GM23248 (cell line): ENCODE measurements around the gene KIF1B. TPM values are rescaled to one million over a fixed set of nuclear protein-coding genes. Genes with fewer than 3 reads are reported as not detected.

Experiments
- DNase-seq: peaks from one replicate; pipeline ENCODE4 v3.0.0-alpha.2; 2015
- H2AFZ ChIP-seq: fragments of 200-600 bp; sonication (generic); 2 replicates; pipeline ENCODE4 v1.6.1; 2016; ENCODE audit warnings: antibody characterized with exemption
- H3F3A ChIP-seq: fragments of 200-600 bp; sonication (generic); 2 replicates; pipeline ENCODE4 v1.6.1; 2016; ENCODE audit warnings: mild to moderate bottlenecking, antibody characterized with exemption, mixed run types; ENCODE audit not compliant: insufficient read depth
- H3K27ac ChIP-seq: fragments of 200-600 bp; sonication (generic); 2 replicates; pipeline ENCODE4 v1.5.1; 2016; ENCODE audit warnings: mild to moderate bottlenecking
- H3K27me3 ChIP-seq: fragments of 200-600 bp; sonication (generic); replicated peaks from 2 replicates; pipeline ENCODE4 v1.6.1; 2016; ENCODE audit warnings: mild to moderate bottlenecking; ENCODE audit not compliant: insufficient read depth
- H3K36me3 ChIP-seq: fragments of 200-600 bp; sonication (generic); 2 replicates; pipeline ENCODE4 v1.6.1; 2016; ENCODE audit warnings: low read depth, mild to moderate bottlenecking
- H3K4me1 ChIP-seq: fragments of 200-600 bp; sonication (generic); 2 replicates; pipeline ENCODE4 v1.6.1; 2016; ENCODE audit warnings: mild to moderate bottlenecking; ENCODE audit not compliant: insufficient read depth
- H3K4me2 ChIP-seq: fragments of 200-600 bp; sonication (generic); one replicate; pipeline ENCODE4 v1.6.1; 2016; ENCODE audit warnings: mild to moderate bottlenecking; ENCODE audit not compliant: unreplicated experiment
- H3K4me3 ChIP-seq: fragments of 200-600 bp; sonication (generic); 2 replicates; pipeline ENCODE4 v1.5.1; 2016; ENCODE audit warnings: mild to moderate bottlenecking
- H3K79me2 ChIP-seq: fragments of 200-600 bp; sonication (generic); 2 replicates; pipeline ENCODE4 v1.6.1; 2016; ENCODE audit warnings: mild to moderate bottlenecking; ENCODE audit not compliant: insufficient read depth
- H3K9ac ChIP-seq: fragments of 200-600 bp; sonication (generic); 2 replicates; pipeline ENCODE4 v1.6.1; 2016; ENCODE audit warnings: mild to moderate bottlenecking
- H3K9me2 ChIP-seq: fragments of 200-600 bp; sonication (generic); 2 replicates; pipeline ENCODE4 v1.6.1; 2016; ENCODE audit warnings: mixed run types, mild to moderate bottlenecking, moderate library complexity; ENCODE audit not compliant: insufficient read depth
- H3K9me3 ChIP-seq: fragments of 200-600 bp; sonication (generic); one replicate; pipeline ENCODE4 v1.6.1; 2017; ENCODE audit warnings: low read depth
- H4K20me1 ChIP-seq: fragments of 200-600 bp; sonication (generic); 2 replicates; pipeline ENCODE4 v1.6.0; 2016; ENCODE audit not compliant: insufficient read depth
- EZH2 ChIP-seq: fragments of 200-600 bp; sonication (generic); IDR thresholded peaks from 2 replicates; pipeline ENCODE4 v1.6.1; 2018; ENCODE audit warnings: antibody characterized with exemption, mild to moderate bottlenecking; ENCODE audit not compliant: insufficient read depth, poor library complexity, severe bottlenecking
- EZH2phosphoT487 ChIP-seq: fragments of 200-600 bp; sonication (generic); IDR thresholded peaks from 2 replicates; pipeline ENCODE4 v1.6.1; 2018; ENCODE audit warnings: antibody characterized with exemption, moderate library complexity, mild to moderate bottlenecking, low read depth; ENCODE audit not compliant: insufficient read depth
- WGBS, 2 experiments: methylation state at CpG; one replicate each; pipeline ENCODE4 v1.1.6; 2015 to 2017; ENCODE audit warnings: low lambda C conversion rate in 2 of 2, low coverage in 1 of 2; ENCODE audit errors: missing lambda C conversion rate in 2 of 2; 5-methylcytosine and 5-hydroxymethylcytosine counted together
- in situ Hi-C: fragments of 300-500 bp; cut with MboI; formaldehyde crosslinking; loops from 2 replicates; pipeline ENCODE4 v1.15.0; 2020
- polyA plus RNA-seq: library from polyadenylated mRNA; unstranded; fragments of >200 nt; fragmentation: Nextera tagmentation; extraction: Ambion mirVana; gene quantifications from 2 replicates; pipeline ENCODE4 v1.2.1, GENCODE V29; 2016
- total RNA-seq: library from RNA; depleted of rRNA; stranded (reverse); fragments of >200 nt; shearing (Covaris generic); gene quantifications from 2 replicates; pipeline ENCODE4 v1.2.3, GENCODE V29; 2014

Gene KIF1B
- total and polyA plus RNA-seq, 2 experiments from 2014 or later = 14.8 to 24.8 TPM

GRCh38 chr1:10263450-10264082 is 53.2 kb downstream of the KIF1B start:
- no peak overlapping the region for H3K4me2 ChIP-seq
- WGBS, 2 experiments = 95 to 100% methylated on average over 3 of the region's 3 CpGs
- no peak overlapping the region for H2AFZ ChIP-seq
- H3K4me3 ChIP-seq = no peak overlapping the region
- in situ Hi-C loops = no loop called here
- no peak overlapping the region for H3K27ac ChIP-seq
- H3K4me1 ChIP-seq = peaks cover 3% of the 10 kb centered on the region; the same call in 1 of the 2 replicates
- H3K27me3 ChIP-seq = no peaks in the 10 kb centered on the region
- H3K9me3 ChIP-seq = no peaks in the 10 kb centered on the region
- peaks cover 41% of the 10 kb centered on the region for H3K36me3 ChIP-seq
- H3K9me2 ChIP-seq = no peaks in the 10 kb centered on the region
- H3K79me2 ChIP-seq = peaks cover 54% of the 10 kb centered on the region
- H3F3A ChIP-seq = no peaks in the 10 kb centered on the region
- DNase-seq = no peak
- no peak for TF ChIP-seq EZH2
- no peak overlapping the region for H3K9ac ChIP-seq
- no peaks in the 10 kb centered on the region for H4K20me1 ChIP-seq

- H3K9me3 ChIP-seq = no peaks in the 10 kb centered on the region
- no peaks in the 10 kb centered on the region for H4K20me1 ChIP-seq
- H3K4me2 ChIP-seq = no peak overlapping the region
- H2AFZ ChIP-seq = no peak overlapping the region
- H3K9ac ChIP-seq = no peak overlapping the region
- H3K79me2 ChIP-seq = peaks cover 58% of the 10 kb centered on the region
- H3K9me2 ChIP-seq = no peaks in the 10 kb centered on the region
- H3K27me3 ChIP-seq = no peaks in the 10 kb centered on the region
- peaks cover 3% of the 10 kb centered on the region; the same call in 1 of the 2 replicates for H3K4me1 ChIP-seq
- no peak overlapping the region for H3K4me3 ChIP-seq
- peaks cover 49% of the 10 kb centered on the region for H3K36me3 ChIP-seq
- 97 to 100% methylated on average over 4 of the region's 4 CpGs for WGBS, 2 experiments
- in situ Hi-C loops = no loop called here
- no peaks in the 10 kb centered on the region for H3F3A ChIP-seq
- no peak for TF ChIP-seq EZH2
- no peak overlapping the region for H3K27ac ChIP-seq
- no peak for DNase-seq
These were observed 54.7 kb downstream of the KIF1B start for GRCh38 chr1:10265027-10265426.

GRCh38 chr1:10265900-10266299 is 55.5 kb downstream of the KIF1B start:
- no peak overlapping the region for H2AFZ ChIP-seq
- H3K79me2 ChIP-seq = peaks cover 66% of the 10 kb centered on the region
- no peak overlapping the region for H3K27ac ChIP-seq
- no peaks in the 10 kb centered on the region for H3F3A ChIP-seq
- H3K4me1 ChIP-seq = peaks cover 3% of the 10 kb centered on the region; the same call in 1 of the 2 replicates
- H3K9me3 ChIP-seq = no peaks in the 10 kb centered on the region
- H3K9me2 ChIP-seq = no peaks in the 10 kb centered on the region
- DNase-seq = no peak
- 97 to 100% methylated on average over 3 of the region's 3 CpGs for WGBS, 2 experiments
- H3K27me3 ChIP-seq = no peaks in the 10 kb centered on the region
- H3K4me3 ChIP-seq = no peak overlapping the region
- in situ Hi-C loops = no loop called here
- no peak overlapping the region for H3K9ac ChIP-seq
- no peak overlapping the region for H3K4me2 ChIP-seq
- no peak for TF ChIP-seq EZH2phosphoT487
- TF ChIP-seq EZH2 = no peak
- H3K36me3 ChIP-seq = peaks cover 50% of the 10 kb centered on the region
- no peaks in the 10 kb centered on the region for H4K20me1 ChIP-seq

DNA sequence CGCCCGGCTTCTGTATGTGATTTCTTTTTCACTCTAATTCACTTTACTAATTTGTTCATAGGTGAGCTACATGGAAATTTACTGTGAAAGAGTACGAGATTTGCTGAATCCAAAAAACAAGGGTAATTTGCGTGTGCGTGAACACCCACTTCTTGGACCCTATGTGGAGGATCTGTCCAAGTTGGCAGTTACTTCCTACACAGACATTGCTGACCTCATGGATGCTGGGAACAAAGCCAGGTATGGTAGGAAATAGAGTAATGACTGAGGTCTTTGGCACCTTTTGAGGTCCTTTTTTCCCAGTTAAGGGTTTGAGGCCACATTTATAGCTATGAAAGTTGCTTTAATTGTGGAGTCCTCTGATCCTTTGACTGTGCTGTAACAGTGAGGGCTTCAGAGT is 56.9 kb downstream of the KIF1B start:
- H3K9me2 ChIP-seq = no peaks in the 10 kb centered on the region
- no peak for TF ChIP-seq EZH2phosphoT487
- no peak for TF ChIP-seq EZH2
- peaks cover 51% of the 10 kb centered on the region for H3K36me3 ChIP-seq
- 77 to 82% methylated on average over 5 of the region's 5 CpGs for WGBS, 2 experiments
- no peak overlapping the region for H3K4me2 ChIP-seq
- H3K9me3 ChIP-seq = no peaks in the 10 kb centered on the region
- H4K20me1 ChIP-seq = no peaks in the 10 kb centered on the region
- in situ Hi-C loops = no loop called here
- H3K9ac ChIP-seq = no peak overlapping the region
- no peaks in the 10 kb centered on the region for H3K27me3 ChIP-seq
- no peak overlapping the region for H2AFZ ChIP-seq
- H3K4me3 ChIP-seq = no peak overlapping the region
- peaks cover 70% of the 10 kb centered on the region for H3K79me2 ChIP-seq
- H3F3A ChIP-seq = no peaks in the 10 kb centered on the region
- peaks cover 3% of the 10 kb centered on the region; the same call in 1 of the 2 replicates for H3K4me1 ChIP-seq
- H3K27ac ChIP-seq = no peak overlapping the region
- peak; percentile 55 for DNase-seq
